Measurements from ENCODE around the gene SIRT3.
A peak's percentile ranks its signal among the peaks of the same experiment; 100 is the strongest.

SIRT3 gene

GRCh38 chr11:279966-280705, 44.0 kb upstream of the SIRT3 start:
- Histone ChIP-seq H4K91ac (ENCODE audit: low read depth, low read length, poor library complexity) (no peak overlapping the region), H3K23ac (ENCODE audit: low read depth, low read length, poor library complexity) (no peak overlapping the region), H3K27me3 (ENCODE audit: control insufficient read depth in 3 of 3, insufficient read depth in 3 of 3, low read depth in 1 of 3, low read length in 3 of 3) (no peaks in the 10 kb centered on the region), H4K8ac (ENCODE audit: low read depth, low read length) (no peak overlapping the region), H2BK15ac (ENCODE audit: low read length) (no peak overlapping the region), H3K4ac (ENCODE audit: low read length) (no peak overlapping the region), H2AFZ (ENCODE audit: low read length) (no peak overlapping the region), H3K9ac (ENCODE audit: low read depth, low read length, poor library complexity) (no peak overlapping the region), H3K14ac (ENCODE audit: low read length) (peak overlapping the region; percentile 56), H3K4me3 (ENCODE audit: low read length in 2 of 2) (peak overlapping the region in 1 of 2 donors; percentile 32), H3K79me1 (ENCODE audit: low read depth, low read length) (no peaks in the 10 kb centered on the region), H3K4me2 (ENCODE audit: insufficient read depth, low read length, poor library complexity, severe bottlenecking) (no peak overlapping the region), H2BK12ac (ENCODE audit: low read length) (no peak overlapping the region), H3K27ac (replicated peaks; ENCODE audit: low read length) (no peak overlapping the region), H2BK120ac (ENCODE audit: low read depth, low read length) (peak overlapping the region; percentile 61), H3K4me1 (ENCODE audit: control insufficient read depth in 2 of 2, insufficient read depth in 1 of 2, low read depth in 1 of 2, low read length in 2 of 2) (peaks cover 6 to 20% of the 10 kb centered on the region in 2 donors), H3K18ac (ENCODE audit: low read length) (no peak overlapping the region), H3K36me3 (replicated peaks in 1 of 2; ENCODE audit: control insufficient read depth in 2 of 2, insufficient read depth in 2 of 2, low read length in 2 of 2) (no peaks in the 10 kb centered on the region), H2AK5ac (ENCODE audit: low read depth, low read length) (no peak overlapping the region), H2BK5ac (ENCODE audit: low read length) (no peak overlapping the region), H3K9me3 (replicated peaks in 1 of 2; ENCODE audit: control insufficient read depth in 2 of 2, insufficient read depth in 1 of 2, low read depth in 1 of 2, low read length in 2 of 2) (peaks cover 3 to 4% of the 10 kb centered on the region in 2 donors)
- DNase-seq (ENCODE audit: low spot score), result no peak
- no CpG with 5 or more reads among the region's 85 CpGs for WGBS, 2 donors (ENCODE audit: extremely low coverage in 2 of 2, insufficient read length in 2 of 2, insufficient replicate concordance in 1 of 2)

- H3K4me3 ChIP-seq (ENCODE audit: low read length in 2 of 2), result no peak overlapping the region
- H3K36me3 ChIP-seq (replicated peaks in 1 of 2; ENCODE audit: control insufficient read depth in 2 of 2, insufficient read depth in 2 of 2, low read length in 2 of 2), result no peaks in the 10 kb centered on the region
- no peak overlapping the region for H2AK5ac ChIP-seq (ENCODE audit: low read depth, low read length)
- no peaks in the 10 kb centered on the region for H3K79me1 ChIP-seq (ENCODE audit: low read depth, low read length)
- no peak overlapping the region for H3K18ac ChIP-seq (ENCODE audit: low read length)
- H3K4me2 ChIP-seq (ENCODE audit: insufficient read depth, low read length, poor library complexity, severe bottlenecking), result no peak overlapping the region
- no peak overlapping the region for H3K4ac ChIP-seq (ENCODE audit: low read length)
- H4K91ac ChIP-seq (ENCODE audit: low read depth, low read length, poor library complexity), result no peak overlapping the region
- H2BK15ac ChIP-seq (ENCODE audit: low read length), result no peak overlapping the region
- H2BK5ac ChIP-seq (ENCODE audit: low read length), result peak overlapping the region; percentile 33
- no peak overlapping the region for H3K23ac ChIP-seq (ENCODE audit: low read depth, low read length, poor library complexity)
- H2BK12ac ChIP-seq (ENCODE audit: low read length), result no peak overlapping the region
- H4K8ac ChIP-seq (ENCODE audit: low read depth, low read length), result no peak overlapping the region
- H3K27me3 ChIP-seq (ENCODE audit: control insufficient read depth in 3 of 3, insufficient read depth in 3 of 3, low read depth in 1 of 3, low read length in 3 of 3), result no peaks in the 10 kb centered on the region
- H2BK120ac ChIP-seq (ENCODE audit: low read depth, low read length), result peak overlapping the region; percentile 61
- peaks cover 3 to 4% of the 10 kb centered on the region in 2 donors for H3K9me3 ChIP-seq (replicated peaks in 1 of 2; ENCODE audit: control insufficient read depth in 2 of 2, insufficient read depth in 1 of 2, low read depth in 1 of 2, low read length in 2 of 2)
- H3K9ac ChIP-seq (ENCODE audit: low read depth, low read length, poor library complexity), result no peak overlapping the region
- WGBS, 2 donors (ENCODE audit: extremely low coverage in 2 of 2, insufficient read length in 2 of 2, insufficient replicate concordance in 1 of 2), result no CpG with 5 or more reads among the region's 97 CpGs
- H3K27ac ChIP-seq (replicated peaks; ENCODE audit: low read length), result no peak overlapping the region
- no peak overlapping the region for H2AFZ ChIP-seq (ENCODE audit: low read length)
- peaks cover 6 to 16% of the 10 kb centered on the region in 2 donors for H3K4me1 ChIP-seq (ENCODE audit: control insufficient read depth in 2 of 2, insufficient read depth in 1 of 2, low read depth in 1 of 2, low read length in 2 of 2)
- peak overlapping the region; percentile 56 for H3K14ac ChIP-seq (ENCODE audit: low read length)
- DNase-seq (ENCODE audit: low spot score), result no peak
These were observed 43.2 kb upstream of the SIRT3 start for GRCh38 chr11:279040-279965.

GRCh38 chr11:278001-278951, 42.1 kb upstream of the SIRT3 start, which contains the start of gene NLRP6:
Gene NLRP6, plus strand, starts transcription at chr11:278407. Its CDS starts 163 bp downstream, at chr11:278570.
- no peaks in the 10 kb centered on the region for H3K27me3 ChIP-seq (ENCODE audit: control insufficient read depth in 3 of 3, insufficient read depth in 3 of 3, low read depth in 1 of 3, low read length in 3 of 3)
- H3K27ac ChIP-seq (replicated peaks; ENCODE audit: low read length), result no peak within 1 kb of the TSS
- no peak for DNase-seq (ENCODE audit: low spot score)

More at GRCh38 chr11:278001-278951, 42.1 kb upstream of the SIRT3 start, which contains the start of gene NLRP6:
- Histone ChIP-seq H3K4me3 (ENCODE audit: low read length in 2 of 2) (no peak within 1 kb of the TSS), H3K79me1 (ENCODE audit: low read depth, low read length) (no peaks in the 10 kb centered on the region), H3K9ac (ENCODE audit: low read depth, low read length, poor library complexity) (no peak within 1 kb of the TSS), H3K4me2 (ENCODE audit: insufficient read depth, low read length, poor library complexity, severe bottlenecking) (no peak within 1 kb of the TSS), H3K36me3 (replicated peaks in 1 of 2; ENCODE audit: control insufficient read depth in 2 of 2, insufficient read depth in 2 of 2, low read length in 2 of 2) (no peaks in the 10 kb centered on the region), H3K14ac (ENCODE audit: low read length) (no peak within 1 kb of the TSS), H3K18ac (ENCODE audit: low read length) (peak within 1 kb of the TSS; percentile 2), H4K8ac (ENCODE audit: low read depth, low read length) (no peak within 1 kb of the TSS), H2BK15ac (ENCODE audit: low read length) (peak within 1 kb of the TSS; percentile 16), H2BK12ac (ENCODE audit: low read length) (no peak within 1 kb of the TSS), H4K91ac (ENCODE audit: low read depth, low read length, poor library complexity) (no peak within 1 kb of the TSS), H2AK5ac (ENCODE audit: low read depth, low read length) (no peak within 1 kb of the TSS), H3K23ac (ENCODE audit: low read depth, low read length, poor library complexity) (no peak within 1 kb of the TSS), H3K4me1 (ENCODE audit: control insufficient read depth in 2 of 2, insufficient read depth in 1 of 2, low read depth in 1 of 2, low read length in 2 of 2) (peaks cover 2 to 10% of the 10 kb centered on the region in 2 donors), H3K4ac (ENCODE audit: low read length) (no peak within 1 kb of the TSS), H2AFZ (ENCODE audit: low read length) (no peak within 1 kb of the TSS), H2BK120ac (ENCODE audit: low read depth, low read length) (no peak within 1 kb of the TSS), H2BK5ac (ENCODE audit: low read length) (peak within 1 kb of the TSS; percentile 33), H3K9me3 (replicated peaks in 1 of 2; ENCODE audit: control insufficient read depth in 2 of 2, insufficient read depth in 1 of 2, low read depth in 1 of 2, low read length in 2 of 2) (peaks cover 3 to 4% of the 10 kb centered on the region in 2 donors)
- WGBS, 2 donors (ENCODE audit: extremely low coverage in 2 of 2, insufficient read length in 2 of 2, insufficient replicate concordance in 1 of 2), result no CpG with 5 or more reads among the region's 21 CpGs
